ENCODE measurements around the gene PERM1. TPM values are rescaled to one million over a fixed set of nuclear protein-coding genes. Genes with fewer than 3 reads are reported as not detected.
"Not testable (repeated sequence)": the region's sequence is repeated elsewhere in the genome, so short reads cannot be mapped to it uniquely, and the experiment has no call there.

PERM1 gene
- total RNA-seq: not detected

GRCh38 chr1:981955-982558 lies at the start of gene PERM1:
Gene PERM1 (minus strand): TSS chr1:982093. CDS start chr1:981029, 1,064 bp downstream.
- H3K36me3 Mint-ChIP-seq (ENCODE audit: low read depth): no peaks in the 10 kb centered on the region
- CTCF ChIA-PET: interaction anchor here (1.3 to 4.6 kb wide), 7 partner anchors 10 to 309 kb away, joined by 3 to 37 read pairs (median 15); no protein-coding TSS in a partner anchor
- intact Hi-C loops (cut with micrococcal nuclease): no loop called here
- H3K9me3 Mint-ChIP-seq: no peaks in the 10 kb centered on the region
- POLR2A ChIA-PET: interaction anchor here (1.6 to 1.7 kb wide), 2 partner anchors 25 to 31 kb away, joined by 3 to 4 read pairs; partner anchors contain the start of gene ISG15
- no peak within 1 kb of the TSS for H3K27ac Mint-ChIP-seq
- no peak for TF ChIP-seq CTCF (IDR thresholded peaks at IDR 0.05)
- DNase-seq: no peak
- ATAC-seq: no peak
- H3K4me1 Mint-ChIP-seq (ENCODE audit: low read depth): peaks cover 4% of the 10 kb centered on the region
- peaks cover 26% of the 10 kb centered on the region for H3K27me3 Mint-ChIP-seq
- no peak within 1 kb of the TSS for H3K4me3 Mint-ChIP-seq

DNA sequence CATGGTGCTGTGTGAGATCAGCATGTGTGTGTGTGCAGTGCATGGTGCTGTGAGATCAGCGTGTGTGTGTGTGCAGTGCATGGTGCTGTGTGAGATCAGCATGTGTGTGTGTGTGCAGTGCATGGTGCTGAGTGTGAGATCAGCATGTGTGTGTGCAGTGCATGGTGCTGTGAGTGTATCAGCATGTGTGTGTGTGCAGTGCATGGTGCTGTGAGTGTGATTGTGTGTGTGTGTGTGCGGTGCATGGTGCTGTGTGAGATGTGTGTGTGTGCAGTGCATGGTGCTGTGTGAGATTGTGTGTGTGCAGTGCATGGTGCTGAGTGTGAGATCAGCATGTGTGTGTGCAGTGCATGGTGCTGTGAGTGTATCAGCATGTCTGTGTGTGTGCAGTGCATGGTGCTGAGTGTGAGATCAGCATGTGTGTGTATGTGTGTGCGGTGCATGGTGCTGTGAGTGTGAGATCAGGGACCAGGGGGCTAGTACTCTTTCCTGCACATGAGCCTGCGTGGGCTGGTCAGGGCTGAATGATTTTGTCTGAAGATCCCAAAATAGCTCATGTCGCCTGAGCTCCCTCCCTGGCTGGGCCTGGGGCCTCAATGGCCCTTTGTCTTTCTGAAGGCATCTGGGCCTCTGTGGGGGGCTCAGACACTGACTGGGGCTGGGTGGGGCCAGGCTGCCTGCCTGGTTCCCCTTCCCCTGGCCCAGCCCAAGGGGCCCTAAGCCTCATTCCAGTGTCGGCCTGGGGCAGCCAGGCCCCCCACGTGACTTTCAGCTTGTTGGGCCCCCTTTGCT lies 49.2 kb upstream of the PERM1 start:
- H3K27ac Mint-ChIP-seq; DNase-seq; H3K9me3 Mint-ChIP-seq; ATAC-seq; H3K36me3 Mint-ChIP-seq (ENCODE audit: low read depth); intact Hi-C loops (cut with micrococcal nuclease); H3K4me3 Mint-ChIP-seq: not testable (repeated sequence)
- H3K4me1 Mint-ChIP-seq (ENCODE audit: low read depth): peaks cover 12% of the 10 kb centered on the region
- ChIA-PET POLR2A (interaction anchor here (0.8 to 1.9 kb wide), 4 partner anchors 9 to 32 kb away, joined by 3 to 7 read pairs (median 4); no protein-coding TSS in a partner anchor), CTCF (interaction anchor here (2.5 to 3.6 kb wide), 5 partner anchors 12 to 92 kb away, joined by 9 to 38 read pairs (median 12); partner anchors contain the start of gene ISG15)
- H3K27me3 Mint-ChIP-seq: peaks cover 11% of the 10 kb centered on the region

GRCh38 chr1:1027791-1028190 lies 45.9 kb upstream of the PERM1 start:
- TF ChIP-seq CTCF (IDR thresholded peaks at IDR 0.05): no peak
- no peak for DNase-seq
- ATAC-seq: no peak
- POLR2A ChIA-PET: no interaction called here
- Mint-ChIP-seq H3K27ac (no peak overlapping the region), H3K9me3 (no peaks in the 10 kb centered on the region), H3K36me3 (ENCODE audit: low read depth) (no peaks in the 10 kb centered on the region), H3K27me3 (peaks cover 7% of the 10 kb centered on the region), H3K4me1 (ENCODE audit: low read depth) (peaks cover 7% of the 10 kb centered on the region), H3K4me3 (no peak overlapping the region)
- CTCF ChIA-PET: no interaction called here
- intact Hi-C loops (cut with micrococcal nuclease): no loop called here

GRCh38 chr1:1026599-1027413 lies 44.9 kb upstream of the PERM1 start:
- no peak for ATAC-seq
- CTCF ChIA-PET: no interaction called here
- H3K4me3 Mint-ChIP-seq: no peak overlapping the region
- DNase-seq: no peak
- no peaks in the 10 kb centered on the region for H3K36me3 Mint-ChIP-seq (ENCODE audit: low read depth)
- H3K27me3 Mint-ChIP-seq: no peaks in the 10 kb centered on the region
- TF ChIP-seq CTCF (IDR thresholded peaks at IDR 0.05): no peak
- intact Hi-C loops (cut with micrococcal nuclease): no loop called here
- H3K9me3 Mint-ChIP-seq: no peaks in the 10 kb centered on the region
- H3K27ac Mint-ChIP-seq: no peak overlapping the region
- no peaks in the 10 kb centered on the region for H3K4me1 Mint-ChIP-seq (ENCODE audit: low read depth)
- POLR2A ChIA-PET: no interaction called here

- ATAC-seq: no peak
- TF ChIP-seq CTCF (IDR thresholded peaks at IDR 0.05): no peak
- no peak overlapping the region for H3K4me3 Mint-ChIP-seq
- POLR2A ChIA-PET: no interaction called here
- intact Hi-C loops (cut with micrococcal nuclease): no loop called here
- DNase-seq: no peak
- no peak overlapping the region for H3K27ac Mint-ChIP-seq
- H3K27me3 Mint-ChIP-seq: no peaks in the 10 kb centered on the region
- no peaks in the 10 kb centered on the region for H3K36me3 Mint-ChIP-seq (ENCODE audit: low read depth)
- CTCF ChIA-PET: no interaction called here
- no peaks in the 10 kb centered on the region for H3K9me3 Mint-ChIP-seq
- peaks cover 2% of the 10 kb centered on the region for H3K4me1 Mint-ChIP-seq (ENCODE audit: low read depth)
Observed at GRCh38 chr1:1025730-1026129, 43.8 kb upstream of the PERM1 start.
